ENCODE results near the gene TOMM40. TPM values are rescaled to one million over a fixed set of nuclear protein-coding genes. Genes with fewer than 3 reads are reported as not detected.
"Not testable (repeated sequence)": the region's sequence is repeated elsewhere in the genome, so short reads cannot be mapped to it uniquely, and the experiment has no call there.

Gene TOMM40
- total RNA-seq, 1 donor from 2014 or later, result 209 TPM

GRCh38 chr19:44876930-44877535, 14.0 kb upstream of the TOMM40 start:
- intact Hi-C loops (cut with micrococcal nuclease), result no loop called here
- H3K36me3 Mint-ChIP-seq (ENCODE audit: low read depth), result no peaks in the 10 kb centered on the region
- no peaks in the 10 kb centered on the region for H3K4me1 Mint-ChIP-seq (ENCODE audit: low read depth)
- H3K27me3 Mint-ChIP-seq (ENCODE audit: insufficient read depth), result peaks cover 4% of the 10 kb centered on the region
- DNase-seq (ENCODE audit: low spot score), result no peak
- H3K4me3 Mint-ChIP-seq, result no peak overlapping the region
- H3K9me3 Mint-ChIP-seq, result no peaks in the 10 kb centered on the region
- H3K27ac Mint-ChIP-seq, result no peak overlapping the region

- Mint-ChIP-seq H3K36me3 (ENCODE audit: low read depth) (no peaks in the 10 kb centered on the region), H3K9me3 (no peaks in the 10 kb centered on the region), H3K27ac (no peak overlapping the region), H3K27me3 (ENCODE audit: insufficient read depth) (peaks cover 4% of the 10 kb centered on the region), H3K4me3 (no peak overlapping the region), H3K4me1 (ENCODE audit: low read depth) (no peaks in the 10 kb centered on the region)
- no peak for DNase-seq (ENCODE audit: low spot score)
- intact Hi-C loops (cut with micrococcal nuclease), result no loop called here
These were observed 12.8 kb upstream of the TOMM40 start for GRCh38 chr19:44878120-44878865.

- H3K4me1 Mint-ChIP-seq (ENCODE audit: low read depth), result no peaks in the 10 kb centered on the region
- H3K36me3 Mint-ChIP-seq (ENCODE audit: low read depth), result no peaks in the 10 kb centered on the region
- no peak overlapping the region for H3K27ac Mint-ChIP-seq
- intact Hi-C loops (cut with micrococcal nuclease), result no loop called here
- no peaks in the 10 kb centered on the region for H3K9me3 Mint-ChIP-seq
- peaks cover 4% of the 10 kb centered on the region for H3K27me3 Mint-ChIP-seq (ENCODE audit: insufficient read depth)
- H3K4me3 Mint-ChIP-seq, result no peak overlapping the region
- DNase-seq (ENCODE audit: low spot score), result no peak
These were observed 11.6 kb upstream of the TOMM40 start for GRCh38 chr19:44879309-44880065.

- Mint-ChIP-seq H3K27me3 (ENCODE audit: insufficient read depth) (peaks cover 4% of the 10 kb centered on the region), H3K27ac (no peak overlapping the region), H3K4me3 (no peak overlapping the region), H3K4me1 (ENCODE audit: low read depth) (no peaks in the 10 kb centered on the region), H3K9me3 (no peaks in the 10 kb centered on the region), H3K36me3 (ENCODE audit: low read depth) (no peaks in the 10 kb centered on the region)
- DNase-seq (ENCODE audit: low spot score), result no peak
- intact Hi-C loops (cut with micrococcal nuclease), result no loop called here
These were observed 9.0 kb upstream of the TOMM40 start for GRCh38 chr19:44882063-44882462.

- H3K4me1 Mint-ChIP-seq (ENCODE audit: low read depth); H3K27ac Mint-ChIP-seq; H3K9me3 Mint-ChIP-seq; H3K36me3 Mint-ChIP-seq (ENCODE audit: low read depth); intact Hi-C loops (cut with micrococcal nuclease); H3K4me3 Mint-ChIP-seq; DNase-seq (ENCODE audit: low spot score); H3K27me3 Mint-ChIP-seq (ENCODE audit: insufficient read depth): not testable (repeated sequence)
These were observed 8.2 kb upstream of the TOMM40 start for GRCh38 chr19:44882619-44883397.

GRCh38 chr19:44883922-44884321, 7.1 kb upstream of the TOMM40 start:
- intact Hi-C loops (cut with micrococcal nuclease), result no loop called here
- H3K4me3 Mint-ChIP-seq, result no peak overlapping the region
- no peak overlapping the region for H3K27ac Mint-ChIP-seq
- peaks cover 2% of the 10 kb centered on the region for H3K27me3 Mint-ChIP-seq (ENCODE audit: insufficient read depth)
- DNase-seq (ENCODE audit: low spot score), result no peak
- H3K9me3 Mint-ChIP-seq, result no peaks in the 10 kb centered on the region
- peaks cover under 1% of the 10 kb centered on the region for H3K4me1 Mint-ChIP-seq (ENCODE audit: low read depth)
- H3K36me3 Mint-ChIP-seq (ENCODE audit: low read depth), result no peaks in the 10 kb centered on the region

- Mint-ChIP-seq H3K27ac (no peak overlapping the region), H3K9me3 (no peaks in the 10 kb centered on the region), H3K4me3 (no peak overlapping the region), H3K36me3 (ENCODE audit: low read depth) (peaks cover 2% of the 10 kb centered on the region), H3K4me1 (ENCODE audit: low read depth) (peaks cover 5% of the 10 kb centered on the region), H3K27me3 (ENCODE audit: insufficient read depth) (peaks cover 2% of the 10 kb centered on the region)
- DNase-seq (ENCODE audit: low spot score), result no peak
- intact Hi-C loops (cut with micrococcal nuclease), result no loop called here
These were observed 6.5 kb upstream of the TOMM40 start for GRCh38 chr19:44884566-44884965.

- intact Hi-C loops (cut with micrococcal nuclease), result no loop called here
- H3K27me3 Mint-ChIP-seq (ENCODE audit: insufficient read depth), result peaks cover under 1% of the 10 kb centered on the region
- H3K9me3 Mint-ChIP-seq, result no peaks in the 10 kb centered on the region
- no peak overlapping the region for H3K4me3 Mint-ChIP-seq
- peaks cover 4% of the 10 kb centered on the region for H3K36me3 Mint-ChIP-seq (ENCODE audit: low read depth)
- peaks cover 10% of the 10 kb centered on the region for H3K4me1 Mint-ChIP-seq (ENCODE audit: low read depth)
- no peak for DNase-seq (ENCODE audit: low spot score)
- no peak overlapping the region for H3K27ac Mint-ChIP-seq
These were observed 4.9 kb upstream of the TOMM40 start for GRCh38 chr19:44886141-44886540.

- no peak for DNase-seq (ENCODE audit: low spot score)
- intact Hi-C loops (cut with micrococcal nuclease), result no loop called here
- no peaks in the 10 kb centered on the region for H3K27me3 Mint-ChIP-seq (ENCODE audit: insufficient read depth)
- H3K36me3 Mint-ChIP-seq (ENCODE audit: low read depth), result peaks cover 9% of the 10 kb centered on the region
- H3K4me1 Mint-ChIP-seq (ENCODE audit: low read depth), result peaks cover 20% of the 10 kb centered on the region
- H3K27ac Mint-ChIP-seq, result no peak overlapping the region
- no peak overlapping the region for H3K4me3 Mint-ChIP-seq
- H3K9me3 Mint-ChIP-seq, result no peaks in the 10 kb centered on the region
These were observed 3.4 kb upstream of the TOMM40 start for GRCh38 chr19:44887648-44888047.

GRCh38 chr19:44888335-44888734, 2.7 kb upstream of the TOMM40 start:
- intact Hi-C loops (cut with micrococcal nuclease); H3K27me3 Mint-ChIP-seq (ENCODE audit: insufficient read depth); DNase-seq (ENCODE audit: low spot score); H3K27ac Mint-ChIP-seq; H3K9me3 Mint-ChIP-seq: not testable (repeated sequence)
- peaks cover 15% of the 10 kb centered on the region for H3K36me3 Mint-ChIP-seq (ENCODE audit: low read depth)
- peaks cover 25% of the 10 kb centered on the region for H3K4me1 Mint-ChIP-seq (ENCODE audit: low read depth)
- H3K4me3 Mint-ChIP-seq, result peak overlapping the region; percentile 13

GRCh38 chr19:44889830-44890365, 1.2 kb upstream of the TOMM40 start:
- Mint-ChIP-seq H3K4me3 (peak overlapping the region; percentile 86), H3K4me1 (ENCODE audit: low read depth) (peaks cover 28% of the 10 kb centered on the region), H3K36me3 (ENCODE audit: low read depth) (peaks cover 24% of the 10 kb centered on the region), H3K9me3 (no peaks in the 10 kb centered on the region), H3K27me3 (ENCODE audit: insufficient read depth) (no peaks in the 10 kb centered on the region), H3K27ac (peak overlapping the region; percentile 96)
- no peak for DNase-seq (ENCODE audit: low spot score)
- intact Hi-C loops (cut with micrococcal nuclease), result loop anchor here (1.0 to 2.0 kb wide), 13 partner anchors 25 to 1221 kb away; partner anchors contain the start of genes BLOC1S3, CLPTM1, OPA3 and PPP1R37

GRCh38 chr19:44890366-44891015, 563 bp upstream of the TOMM40 start:
- Mint-ChIP-seq H3K27me3 (ENCODE audit: insufficient read depth) (no peaks in the 10 kb centered on the region), H3K4me1 (ENCODE audit: low read depth) (peaks cover 30% of the 10 kb centered on the region), H3K4me3 (peak overlapping the region; percentile 86), H3K9me3 (no peaks in the 10 kb centered on the region), H3K36me3 (ENCODE audit: low read depth) (peaks cover 26% of the 10 kb centered on the region), H3K27ac (peak overlapping the region; percentile 96)
- DNase-seq (ENCODE audit: low spot score), result peak; percentile 100
- intact Hi-C loops (cut with micrococcal nuclease), result loop anchor here (1.0 to 2.0 kb wide), 14 partner anchors 13 to 1222 kb away; partner anchors contain the start of genes BLOC1S3, CLPTM1, OPA3 and PPP1R37
